Stimulated activated naive CD4-positive, alpha-beta T cell treated with Interleukin-2 at 50 U/mL for 16 hours (primary cell): ENCODE data around the gene MOSMO.
"Not testable (repeated sequence)": the region's sequence is repeated elsewhere in the genome, so short reads cannot be mapped to it uniquely, and the experiment has no call there.

ENCODE experiments used
- DNase-seq: peaks from one replicate; lab custom pipeline; 2025; lab: John Stamatoyannopoulos, UW

The MOSMO gene

GRCh38 chr16:22007509-22008214, at the start of gene MOSMO:
TSS of gene MOSMO (plus strand) at chr16:22008111. CDS start at chr16:22008302, 191 bp downstream.
- DNase-seq: peak; percentile 63

- DNase-seq: no peak
These were observed 48.9 kb upstream of the MOSMO start for GRCh38 chr16:21959050-21959449.

GRCh38 chr16:21962475-21962874, 45.4 kb upstream of the MOSMO start:
- no peak for DNase-seq

- no peak for DNase-seq
These were observed 44.0 kb upstream of the MOSMO start for GRCh38 chr16:21963887-21964286.

GRCh38 chr16:21964353-21964752, 43.6 kb upstream of the MOSMO start:
- no peak for DNase-seq

GRCh38 chr16:21971856-21972255, 36.1 kb upstream of the MOSMO start:
- DNase-seq: no peak

- no peak for DNase-seq
These were observed 34.0 kb upstream of the MOSMO start for GRCh38 chr16:21973945-21974344.

GRCh38 chr16:21980032-21980431, 27.9 kb upstream of the MOSMO start:
- DNase-seq: no peak

- no peak for DNase-seq
These were observed 25.8 kb upstream of the MOSMO start for GRCh38 chr16:21982108-21982507.

GRCh38 chr16:21984062-21984461, 23.8 kb upstream of the MOSMO start:
- no peak for DNase-seq

GRCh38 chr16:21985524-21985923, 22.4 kb upstream of the MOSMO start:
- DNase-seq: no peak

GRCh38 chr16:21986692-21987246, 21.1 kb upstream of the MOSMO start:
- DNase-seq: no peak

GRCh38 chr16:21987498-21987897, 20.4 kb upstream of the MOSMO start:
- DNase-seq: no peak

- DNase-seq: no peak
These were observed 18.8 kb upstream of the MOSMO start for GRCh38 chr16:21989133-21989532.

GRCh38 chr16:21989751-21990150, 18.2 kb upstream of the MOSMO start:
- DNase-seq: no peak

GRCh38 chr16:21990381-21990944, 17.4 kb upstream of the MOSMO start:
- DNase-seq: no peak

GRCh38 chr16:21991621-21992020, 16.3 kb upstream of the MOSMO start:
- no peak for DNase-seq

- no peak for DNase-seq
These were observed 12.9 kb upstream of the MOSMO start for GRCh38 chr16:21994856-21995465.

GRCh38 chr16:21996923-21997696, 10.8 kb upstream of the MOSMO start:
- no peak for DNase-seq

GRCh38 chr16:21997697-21998480, 10.0 kb upstream of the MOSMO start:
- DNase-seq: no peak

- no peak for DNase-seq
These were observed 6.3 kb upstream of the MOSMO start for GRCh38 chr16:22001591-22001990.

- not testable (repeated sequence) for DNase-seq
These were observed 5.9 kb upstream of the MOSMO start for GRCh38 chr16:22002047-22002446.
